GM21737 (cell line): ENCODE measurements around the gene NFATC1.
A peak's percentile ranks its signal among the peaks of the same experiment; 100 is the strongest.
"Not testable (repeated sequence)": the region's sequence is repeated elsewhere in the genome, so short reads cannot be mapped to it uniquely, and the experiment has no call there.

Experiments used
- ATAC-seq: cut with Tn5 transposase; IDR thresholded peaks from one replicate; pipeline ENCODE4 v1.9.1; 2021; ENCODE audit warnings: mild to moderate bottlenecking, moderate library complexity; ENCODE audit not compliant: unreplicated experiment

The NFATC1 gene

DNA sequence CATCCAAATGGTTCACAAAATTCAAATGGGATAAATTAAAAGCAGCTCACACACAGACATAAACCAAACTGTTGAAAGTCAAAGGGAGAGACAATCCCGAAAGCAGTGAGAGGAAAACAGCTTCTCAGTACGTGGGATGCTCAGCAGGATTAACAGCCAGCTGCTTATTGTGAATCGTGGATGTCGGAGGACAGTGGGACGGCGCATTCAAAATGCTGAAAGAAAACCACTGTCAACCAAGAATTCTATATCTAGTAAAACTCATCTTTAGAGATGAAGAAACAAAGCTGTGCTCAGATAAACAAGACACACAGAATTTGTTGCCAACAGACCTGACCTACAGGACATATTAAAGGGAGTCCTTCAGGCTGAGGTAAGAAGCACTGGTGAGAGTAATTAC, 102.9 kb downstream of the NFATC1 start:
- ATAC-seq = no peak

- ATAC-seq = no peak
Observed at GRCh38 chr18:79501006-79501405, 105.3 kb downstream of the NFATC1 start.

DNA sequence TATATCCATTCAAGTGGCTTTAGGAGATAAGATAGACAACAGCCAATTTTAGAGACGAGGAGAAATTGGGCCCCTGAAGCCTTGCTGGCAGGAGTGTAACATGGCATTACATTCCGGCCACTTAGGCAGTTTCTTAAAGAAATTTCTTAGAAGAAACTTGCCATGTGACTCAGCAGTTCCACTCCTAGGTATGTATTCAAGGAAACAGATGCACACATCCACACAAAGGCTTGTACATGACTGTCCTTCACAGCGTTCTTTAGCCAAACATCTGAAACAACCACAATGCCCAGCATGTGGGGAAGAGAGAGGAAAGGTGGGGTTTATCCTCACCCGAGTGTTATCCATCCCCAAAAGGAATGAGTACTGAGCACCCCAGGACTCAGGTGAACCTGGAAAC, 107.1 kb downstream of the NFATC1 start:
- ATAC-seq = no peak

- ATAC-seq = no peak
Observed at GRCh38 chr18:79503406-79503805, 107.7 kb downstream of the NFATC1 start.

GRCh38 chr18:79504034-79504433, 108.3 kb downstream of the NFATC1 start:
- ATAC-seq = no peak

GRCh38 chr18:79504495-79504894, 108.8 kb downstream of the NFATC1 start:
- ATAC-seq = not testable (repeated sequence)

DNA sequence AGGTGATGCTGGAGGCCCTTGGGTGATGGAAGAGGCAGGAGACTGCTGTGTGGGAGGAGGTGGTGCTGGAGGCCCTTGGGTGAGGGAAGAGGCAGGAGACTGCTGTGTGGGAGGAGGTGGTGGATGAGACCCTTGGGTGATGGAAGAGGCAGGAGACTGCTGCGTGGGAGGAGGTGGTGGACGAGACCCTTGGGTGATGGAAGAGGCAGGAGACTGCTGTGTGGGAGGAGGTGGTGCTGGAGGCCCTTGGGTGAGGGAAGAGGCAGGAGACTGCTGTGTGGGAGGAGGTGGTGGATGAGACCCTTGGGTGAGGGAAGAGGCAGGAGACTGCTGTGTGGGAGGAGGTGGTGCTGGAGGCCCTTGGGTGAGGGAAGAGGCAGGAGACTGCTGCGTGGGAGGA, 109.7 kb downstream of the NFATC1 start:
- ATAC-seq = not testable (repeated sequence)

DNA sequence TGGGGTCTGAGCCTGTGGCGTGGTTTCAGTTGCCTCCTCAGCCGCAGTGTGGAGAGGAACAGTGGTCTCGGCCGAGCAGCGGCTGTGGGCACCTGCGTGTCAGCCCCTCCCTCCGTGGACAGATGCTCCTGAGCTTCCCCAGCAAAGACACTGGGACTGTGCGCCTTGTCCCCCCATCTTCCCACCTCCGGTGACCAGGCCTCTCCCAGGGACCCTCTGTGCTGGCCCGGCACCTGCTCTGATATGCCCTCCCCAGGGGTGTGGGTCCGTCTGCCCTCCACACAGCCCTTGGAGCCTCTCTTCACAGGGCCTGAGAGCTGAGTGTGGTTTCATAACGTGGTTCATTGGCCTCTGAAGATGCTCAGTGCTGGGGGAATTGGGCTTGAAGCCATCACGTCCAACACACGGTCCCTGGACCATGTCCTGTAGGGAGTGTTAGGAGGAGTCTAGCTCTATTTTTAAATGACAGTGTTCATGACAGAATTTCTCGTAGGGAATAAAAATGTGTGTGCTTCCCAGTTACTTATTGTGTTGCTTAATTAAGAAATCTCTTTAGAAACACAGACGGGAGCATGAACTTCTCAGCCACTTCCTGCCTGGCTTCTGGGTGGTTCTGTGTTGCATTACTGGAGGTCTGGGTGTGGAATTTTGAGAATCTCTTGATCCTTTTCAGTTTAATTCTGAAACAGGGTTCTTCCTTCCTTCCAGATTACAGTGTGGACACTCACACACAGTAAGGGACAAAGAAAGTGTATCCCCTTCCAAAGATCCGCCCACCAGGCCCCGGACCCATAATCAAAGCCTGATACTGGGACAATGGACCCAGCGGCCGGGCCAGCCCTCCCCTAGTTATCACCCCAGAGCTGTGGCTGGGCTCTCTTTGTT, 110.7 kb downstream of the NFATC1 start:
- ATAC-seq = peak; percentile 40

DNA sequence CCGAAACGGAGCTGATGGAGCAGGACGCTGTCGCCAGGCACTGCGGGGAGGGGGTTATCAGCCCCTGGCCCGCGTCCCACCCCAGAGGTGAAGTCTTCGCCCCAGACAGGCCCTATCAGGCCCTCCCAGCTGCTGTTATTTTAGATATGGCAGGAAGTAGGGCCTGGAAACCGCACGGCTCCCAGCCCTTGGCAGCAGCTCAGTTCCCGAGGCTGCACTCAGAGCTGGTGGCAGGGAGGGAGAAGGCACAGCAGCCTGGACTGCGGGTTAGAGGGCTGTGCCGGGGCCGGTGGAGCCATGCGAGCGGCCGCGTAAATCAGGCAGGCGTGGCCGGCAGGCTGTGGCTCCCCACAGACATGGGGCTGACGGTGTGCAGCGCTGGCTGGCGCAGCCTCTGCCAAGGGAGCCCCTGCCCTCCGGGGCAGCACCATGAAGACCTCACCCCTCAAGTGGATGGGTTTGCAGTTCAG, 111.4 kb downstream of the NFATC1 start:
- no peak for ATAC-seq

DNA sequence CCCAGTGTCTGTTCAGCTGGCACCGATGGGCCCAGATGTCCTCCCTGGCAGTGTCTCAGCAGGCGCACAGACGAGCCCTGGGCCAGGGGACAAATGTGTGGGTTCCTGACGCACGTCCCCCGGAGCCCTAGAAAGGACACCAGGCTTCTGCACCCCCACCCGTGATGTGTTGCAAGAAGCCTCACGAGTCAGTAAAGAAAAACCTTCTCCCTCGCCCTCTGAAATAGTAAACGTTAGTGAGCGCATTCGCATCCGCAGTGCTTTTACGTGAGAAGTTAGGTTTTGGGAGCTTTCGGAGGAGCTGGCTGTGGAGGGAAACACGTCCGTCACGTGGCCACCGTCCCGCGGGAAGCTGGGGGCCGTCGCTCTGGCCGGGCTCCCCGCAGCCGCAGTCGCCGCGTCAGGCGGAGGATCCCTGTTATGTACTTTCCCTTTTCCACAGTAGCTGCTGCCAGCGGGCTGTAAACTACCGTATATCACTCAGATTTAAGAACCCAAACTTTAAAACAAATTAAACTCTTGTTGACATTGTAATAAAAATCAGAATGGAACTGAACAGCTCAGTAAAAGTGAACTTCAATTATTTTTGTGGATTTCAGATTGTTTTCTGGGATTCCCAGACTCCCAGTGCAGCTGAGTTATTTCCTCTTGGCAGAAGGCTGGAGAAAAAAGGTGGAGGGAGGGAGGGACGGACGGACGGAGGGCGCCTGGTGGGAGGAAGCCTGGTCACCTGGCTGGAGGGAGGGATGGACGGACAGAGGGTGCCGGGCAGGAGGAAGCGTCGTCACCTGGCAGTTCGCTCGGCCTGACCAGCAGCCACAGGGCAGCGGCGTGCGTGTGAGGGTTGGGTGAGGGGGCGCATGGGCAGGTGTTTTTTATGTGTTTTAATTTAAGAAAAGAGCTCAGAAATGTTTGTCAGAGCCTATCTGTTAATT, 112.1 kb downstream of the NFATC1 start:
- no peak for ATAC-seq

DNA sequence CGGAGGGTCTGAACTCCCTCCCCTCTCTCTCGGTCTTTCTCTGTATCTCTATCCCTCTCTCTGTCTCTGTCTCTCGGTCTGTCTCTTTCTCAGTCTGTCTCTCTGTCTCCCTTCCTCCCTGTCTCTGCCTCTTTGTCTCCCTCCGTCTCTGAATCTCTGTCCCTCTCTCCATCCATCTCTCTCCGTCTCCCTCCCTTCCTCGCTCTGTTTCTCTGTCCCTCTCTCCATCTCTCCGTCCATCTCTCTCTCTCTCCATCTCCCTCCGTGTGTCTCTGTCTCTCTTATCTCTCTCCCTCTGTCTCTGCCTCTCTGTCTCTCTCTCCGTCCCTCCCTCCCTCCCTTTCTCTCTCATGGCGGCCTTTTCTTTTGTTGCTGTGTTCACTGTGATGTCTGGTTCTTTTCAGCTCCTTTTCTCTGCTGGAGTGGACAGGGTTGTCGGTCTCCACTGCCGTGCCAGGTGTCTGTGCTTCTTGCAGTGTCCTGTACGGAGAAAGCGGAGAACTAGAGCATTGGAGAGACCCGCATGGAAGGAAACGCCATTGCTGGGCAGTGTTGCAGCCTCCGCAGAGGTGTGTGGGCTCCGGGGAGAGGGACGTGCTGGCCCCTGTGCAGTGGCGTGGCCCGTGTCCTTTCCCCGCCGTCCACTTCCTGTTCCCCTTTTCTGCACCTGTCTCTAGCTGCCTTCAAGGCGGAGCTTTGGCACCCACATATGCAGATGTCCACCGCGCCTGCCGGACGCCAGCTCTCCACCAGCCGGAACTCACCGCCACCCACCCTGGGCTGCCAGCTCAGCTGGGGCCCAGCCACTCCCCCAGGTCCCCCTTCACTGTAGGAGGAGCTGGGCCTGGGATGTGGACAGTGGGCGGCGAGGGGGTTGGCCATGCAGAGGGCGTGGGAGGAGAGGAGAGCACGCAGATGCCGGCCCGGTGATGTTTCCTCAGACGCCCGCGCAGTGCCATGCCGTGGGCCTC, 113.1 kb downstream of the NFATC1 start:
- ATAC-seq = peak; percentile 45

DNA sequence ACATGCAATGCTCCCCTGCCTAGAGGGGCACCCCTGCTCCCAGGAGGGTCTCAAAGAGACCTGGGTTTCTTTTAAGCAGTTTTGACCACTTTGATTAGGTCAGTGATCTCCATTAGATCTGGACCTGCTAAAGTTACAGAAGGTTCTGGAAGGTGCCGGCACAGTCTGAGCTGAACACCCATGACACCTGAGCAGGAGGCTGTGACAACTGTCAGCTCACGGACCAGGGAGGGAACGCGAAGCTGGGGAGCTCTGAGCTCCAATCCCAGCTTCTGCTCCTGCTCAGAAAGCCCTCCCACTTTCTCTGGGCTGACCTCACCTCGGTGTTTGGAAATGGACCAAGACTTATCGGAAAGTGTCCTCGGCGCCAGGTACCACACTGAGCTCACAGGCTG, 113.8 kb downstream of the NFATC1 start:
- ATAC-seq = no peak

DNA sequence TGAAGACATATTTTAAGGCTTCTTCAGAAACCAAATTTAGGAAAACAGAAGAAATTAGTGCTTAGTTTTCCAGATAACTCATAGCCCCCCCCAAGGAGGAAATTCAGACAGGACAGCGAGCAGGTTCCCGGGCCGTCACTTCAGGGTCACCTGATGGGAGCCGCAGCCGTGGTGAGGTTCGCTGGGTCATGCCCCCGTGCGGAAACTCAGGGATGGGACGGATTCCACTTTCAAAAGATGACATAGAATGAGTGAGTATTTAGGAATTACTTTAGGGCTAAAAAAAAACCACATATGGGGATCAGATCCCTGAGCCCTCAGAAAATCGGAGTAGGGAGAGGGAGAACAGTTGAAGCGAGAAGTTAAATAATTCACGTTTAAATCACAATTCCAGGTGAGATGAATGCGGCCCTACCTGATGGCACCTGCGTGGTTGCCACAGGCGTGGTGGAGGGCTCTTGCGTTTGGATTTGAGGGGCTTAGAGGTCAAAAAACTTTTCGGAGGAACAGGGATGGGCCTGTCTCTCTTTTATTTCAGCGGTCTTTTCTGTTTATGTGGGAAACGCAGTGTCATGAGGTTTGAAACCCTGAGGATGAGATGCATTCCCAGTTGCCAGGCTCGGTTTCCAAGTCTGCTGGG, 114.4 kb downstream of the NFATC1 start:
- no peak for ATAC-seq

- no peak for ATAC-seq
Observed at GRCh38 chr18:79510731-79511241, 115.1 kb downstream of the NFATC1 start.

DNA sequence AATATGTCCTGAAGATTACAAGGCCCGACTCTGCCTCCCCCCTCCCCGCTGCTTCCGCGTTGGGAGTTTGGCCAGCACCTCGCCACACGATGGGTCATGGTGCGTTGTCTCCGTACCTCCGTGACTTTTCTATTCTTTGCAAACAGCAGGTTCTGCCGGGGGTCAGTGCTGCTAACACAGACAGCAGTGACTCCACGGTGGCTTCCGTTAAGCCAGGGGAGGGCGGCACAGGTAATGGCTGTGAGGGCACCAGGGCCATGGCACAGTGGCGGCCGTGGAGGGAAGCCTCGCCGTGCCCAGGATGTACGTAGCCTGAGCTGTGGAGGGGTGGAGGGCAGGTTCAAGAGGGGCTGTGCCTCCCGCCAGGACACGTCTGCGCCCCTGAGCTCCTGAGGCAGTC, 115.5 kb downstream of the NFATC1 start:
- ATAC-seq = no peak

- no peak for ATAC-seq
Observed at GRCh38 chr18:79511671-79512301, 116.1 kb downstream of the NFATC1 start.

- no peak for ATAC-seq
Observed at GRCh38 chr18:79512461-79513380, 117.0 kb downstream of the NFATC1 start.

DNA sequence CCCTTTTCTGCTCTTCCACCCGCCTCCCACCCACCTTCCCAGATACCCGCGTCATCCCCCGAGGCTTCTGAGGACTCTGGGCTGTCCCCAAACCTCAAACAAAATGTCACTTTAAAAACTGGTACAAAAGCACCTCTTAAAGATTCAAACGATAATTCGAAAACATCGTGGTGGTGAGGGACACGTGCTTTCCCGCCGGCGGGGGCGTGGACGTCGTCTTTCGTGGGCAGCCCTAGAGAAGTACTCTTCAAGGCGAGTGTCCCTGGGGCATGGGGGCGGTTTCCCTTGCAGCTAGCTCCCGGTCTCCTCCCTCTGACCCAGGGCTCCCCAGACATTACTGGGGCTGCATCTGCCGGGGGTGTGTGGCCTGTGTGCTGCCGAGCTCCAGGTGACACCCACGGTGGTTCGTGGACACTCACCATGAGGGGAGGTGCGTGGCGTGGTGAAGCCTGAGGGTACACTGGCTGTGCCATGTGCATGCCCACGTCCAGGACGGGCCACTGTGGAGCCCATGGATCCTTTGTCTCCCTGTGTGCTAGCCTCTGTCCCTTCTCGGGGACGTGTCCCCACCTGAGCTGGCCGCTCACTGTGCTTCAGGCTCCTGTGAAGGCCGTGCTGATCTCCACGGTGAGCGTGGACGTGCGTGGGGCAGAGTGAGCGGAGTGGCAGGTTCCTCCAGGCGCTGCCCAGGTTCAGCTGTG, 117.8 kb downstream of the NFATC1 start:
- ATAC-seq = no peak
